OCI-M2 (cell line): Measurements from ENCODE around the gene DEFB132.
"Not testable (repeated sequence)": the region's sequence is repeated elsewhere in the genome, so short reads cannot be mapped to it uniquely, and the experiment has no call there.

Source experiments
- DNase-seq: peaks from one replicate; lab custom pipeline; 2025; ENCODE audit not compliant: unreplicated experiment; lab: John Stamatoyannopoulos, UW

Gene DEFB132

GRCh38 chr20:257419-257818 lies at the start of gene DEFB132:
DEFB132 (plus strand) TSS chr20:257724; CDS start chr20:257779, 55 bp downstream.
- no peak for DNase-seq

- no peak for DNase-seq
These were observed 48.5 kb upstream of the DEFB132 start for GRCh38 chr20:208942-209566.

- no peak for DNase-seq
These were observed 46.6 kb upstream of the DEFB132 start for GRCh38 chr20:210809-211502.

DNA sequence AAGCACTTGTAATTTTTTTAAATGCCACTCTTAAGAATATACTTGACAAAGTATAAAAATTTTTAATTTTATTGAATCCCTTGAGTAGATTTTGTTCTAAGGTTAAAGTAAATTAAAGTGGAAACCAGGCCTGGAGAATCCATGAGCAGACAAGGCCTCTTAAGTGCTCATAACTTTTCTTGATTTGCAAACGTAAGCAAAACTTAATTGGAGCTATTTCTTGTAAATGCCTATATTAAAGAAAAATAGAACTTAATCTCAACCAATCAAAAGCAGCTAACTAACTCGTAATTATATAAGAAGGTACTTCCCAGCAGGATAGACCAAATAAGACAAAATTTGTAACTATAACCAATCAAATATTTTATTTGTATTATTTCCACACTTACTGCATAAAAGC lies 43.1 kb upstream of the DEFB132 start:
- no peak for DNase-seq

DNA sequence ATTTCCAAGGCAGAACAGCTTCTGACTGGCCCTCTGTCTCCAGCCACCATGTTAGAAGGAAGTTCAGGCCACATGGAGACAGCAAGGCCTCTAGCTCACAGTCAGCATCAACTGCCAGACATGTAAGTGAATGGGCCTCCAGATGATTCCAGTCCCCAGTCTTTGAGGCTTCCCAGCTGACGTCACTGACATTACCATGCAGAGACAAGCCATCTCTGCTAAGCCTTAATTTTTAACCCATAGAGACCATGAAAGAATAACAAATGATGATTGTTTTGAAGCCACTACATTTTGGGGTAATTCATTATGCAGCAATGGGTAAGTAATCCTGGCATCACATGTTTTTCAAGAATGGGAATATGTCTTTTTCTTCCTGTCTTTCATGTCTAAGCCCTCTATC lies 41.7 kb upstream of the DEFB132 start:
- no peak for DNase-seq

DNA sequence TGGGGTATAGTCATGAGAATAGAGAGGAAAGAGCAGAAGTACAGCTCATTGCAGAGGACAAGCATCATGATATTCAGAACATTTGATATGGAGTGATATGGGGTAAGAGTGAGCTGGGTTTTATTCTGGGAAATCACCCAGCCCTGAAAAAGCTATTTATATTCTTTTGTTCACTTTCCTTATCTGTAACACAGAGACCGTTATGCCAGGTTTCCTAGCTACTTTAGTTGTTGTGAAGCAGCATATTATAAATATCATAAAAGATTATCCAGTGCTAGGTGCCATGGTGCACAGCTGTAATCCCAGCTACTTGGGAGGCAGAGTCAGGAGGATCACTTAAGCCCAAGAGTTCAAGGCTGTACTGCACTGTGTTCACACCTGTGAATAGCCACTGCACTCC lies 40.3 kb upstream of the DEFB132 start:
- DNase-seq = no peak

DNA sequence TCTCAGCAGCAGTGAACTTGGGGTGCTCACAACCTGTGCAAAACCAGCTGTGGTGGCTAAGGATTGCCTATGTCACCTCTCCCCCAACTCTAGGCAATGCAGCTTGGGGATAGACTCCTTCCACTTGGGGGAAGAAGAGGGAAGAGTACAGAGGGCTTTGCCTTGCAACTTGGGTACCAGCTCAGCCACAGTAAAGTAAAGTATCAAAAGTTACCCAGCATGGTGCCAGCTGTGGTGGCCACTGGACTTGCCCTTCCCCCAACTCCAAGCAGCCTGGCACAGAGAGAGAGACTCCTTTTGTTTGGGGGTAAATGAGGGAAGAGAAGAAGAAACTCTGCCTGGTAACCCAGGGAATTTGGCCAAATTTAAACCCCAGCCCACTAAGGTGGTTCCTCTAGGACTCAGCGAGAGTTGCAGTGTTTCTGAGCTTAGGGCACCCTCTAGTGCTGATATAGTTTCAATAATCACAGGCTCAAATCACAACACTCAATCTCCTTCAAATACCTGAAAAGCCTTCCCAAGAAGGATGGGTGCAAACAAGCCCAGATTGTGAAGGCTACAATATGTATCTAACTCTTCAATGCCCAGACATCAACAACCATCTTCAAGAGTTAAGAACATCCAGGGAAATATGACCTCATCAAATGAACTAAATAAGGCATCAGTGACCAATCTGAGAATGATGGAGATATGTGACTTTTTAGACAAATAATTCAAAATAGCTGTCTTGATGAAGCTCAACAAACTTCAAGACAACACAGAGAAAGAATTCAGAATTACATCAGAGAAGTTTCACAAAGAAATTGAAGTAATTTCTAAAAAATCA lies 38.0 kb upstream of the DEFB132 start:
- no peak for DNase-seq

DNA sequence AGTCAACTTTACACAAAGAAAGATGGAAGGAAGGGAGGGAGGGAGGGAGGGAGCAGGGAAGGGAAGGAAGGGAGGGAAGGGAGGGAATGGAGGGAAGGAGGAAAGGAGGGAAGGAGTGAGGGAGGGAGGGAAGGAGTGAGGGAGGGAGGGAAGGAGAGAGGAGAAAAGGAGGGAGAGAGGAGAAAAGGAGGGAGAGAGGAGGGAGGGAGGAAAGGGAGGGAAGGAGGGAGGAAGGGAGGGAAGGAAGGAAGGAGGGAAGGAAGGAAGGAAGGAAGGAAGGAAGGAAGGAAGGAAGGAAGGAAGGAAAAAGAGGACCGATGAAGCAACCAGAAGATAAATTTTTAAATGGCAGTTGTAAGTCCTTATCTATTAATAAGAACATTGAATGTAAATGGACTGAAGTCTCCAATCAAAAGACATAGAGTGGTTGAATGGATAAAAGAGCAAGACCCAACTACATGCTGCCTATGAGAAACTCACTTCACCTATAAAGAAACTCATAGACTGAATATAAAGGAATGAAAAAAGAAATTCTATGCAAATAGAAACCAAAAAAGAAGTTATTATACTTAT lies 36.2 kb upstream of the DEFB132 start:
- DNase-seq = no peak

DNA sequence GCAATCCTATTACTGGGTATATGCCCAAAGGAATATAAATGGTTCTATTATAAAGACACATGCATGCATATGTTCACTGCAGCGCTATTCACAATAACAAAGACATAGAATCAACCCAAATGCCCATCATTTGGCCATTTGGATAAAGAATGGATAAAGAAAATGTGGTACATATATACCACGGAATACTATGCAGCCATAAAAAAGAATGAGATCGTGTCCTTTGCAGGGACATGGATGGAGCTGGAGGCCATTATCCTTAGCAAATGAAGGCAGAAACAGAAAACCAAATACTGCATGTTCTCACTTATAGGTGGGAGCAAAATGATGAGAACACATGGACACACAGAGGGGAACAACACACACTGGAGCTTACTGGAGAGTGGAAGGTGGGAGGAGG lies 31.6 kb upstream of the DEFB132 start:
- not testable (repeated sequence) for DNase-seq

- DNase-seq = no peak
These were observed 30.6 kb upstream of the DEFB132 start, which contains the start of gene DEFB129 for GRCh38 chr20:226958-227357. DEFB129 (plus strand) TSS chr20:227258; CDS start chr20:227289, 31 bp downstream.

GRCh38 chr20:227439-228105 lies 30.0 kb upstream of the DEFB132 start:
- no peak for DNase-seq

DNA sequence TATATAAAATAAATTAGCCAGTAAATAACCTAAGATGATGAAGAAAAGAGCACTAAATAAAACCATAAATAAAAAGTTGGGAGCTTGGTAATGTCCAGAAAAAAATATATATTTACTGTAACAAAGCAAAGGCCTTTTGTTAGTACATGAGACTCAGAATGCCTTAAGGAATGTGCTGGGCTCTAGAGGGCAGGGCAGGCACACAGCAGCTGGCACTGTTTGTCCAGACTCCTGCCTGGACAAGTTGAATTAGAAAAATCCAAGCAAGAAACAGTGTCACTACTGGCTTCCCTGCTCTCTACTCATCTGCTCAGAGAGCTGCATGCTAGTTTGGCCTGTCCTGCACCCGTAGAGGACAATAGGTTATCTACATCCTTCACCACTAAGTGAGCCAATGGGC lies 21.6 kb upstream of the DEFB132 start:
- no peak for DNase-seq

GRCh38 chr20:237489-237888 lies 20.0 kb upstream of the DEFB132 start:
- no peak for DNase-seq

- no peak for DNase-seq
These were observed 19.6 kb upstream of the DEFB132 start for GRCh38 chr20:237929-238328.

DNA sequence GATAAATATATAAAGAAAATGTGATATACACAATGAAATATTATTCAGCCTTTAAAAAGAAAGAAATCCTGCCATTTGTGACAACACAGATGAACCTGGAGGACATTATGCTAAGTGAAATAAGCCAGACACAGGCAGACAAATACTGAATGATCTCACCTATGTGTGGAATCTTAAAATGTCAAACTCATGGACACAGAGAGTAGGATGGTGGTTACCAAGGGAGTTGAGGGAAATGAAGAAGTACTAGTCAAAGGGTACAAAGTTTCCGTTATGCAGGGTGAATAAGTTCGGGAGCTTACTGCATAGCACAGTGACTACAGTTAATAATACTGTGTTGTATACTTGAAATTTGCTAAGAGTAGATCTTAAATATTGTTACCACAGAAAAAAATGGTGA lies 14.6 kb upstream of the DEFB132 start:
- DNase-seq = no peak

DNA sequence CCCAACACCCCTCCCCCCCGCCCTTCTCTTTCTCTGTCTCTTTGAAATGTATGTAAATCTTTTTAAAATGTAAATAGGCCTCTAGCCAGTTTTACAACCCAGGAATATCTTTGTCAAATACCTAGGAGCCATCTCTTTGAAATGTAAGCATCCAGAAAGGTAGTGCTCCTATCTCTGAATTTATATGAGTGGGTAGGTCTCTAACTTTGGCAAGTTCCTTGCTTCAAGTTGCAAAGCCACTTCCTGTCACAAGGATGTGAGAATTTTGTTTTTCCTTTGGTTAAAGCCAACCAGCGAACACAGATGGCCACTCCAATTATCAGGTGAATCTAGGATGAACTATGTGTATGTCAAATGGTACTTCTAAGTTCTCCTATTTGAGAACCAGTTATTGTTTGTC lies 6.2 kb upstream of the DEFB132 start:
- no peak for DNase-seq

GRCh38 chr20:252801-253200 lies 4.7 kb upstream of the DEFB132 start:
- no peak for DNase-seq

DNA sequence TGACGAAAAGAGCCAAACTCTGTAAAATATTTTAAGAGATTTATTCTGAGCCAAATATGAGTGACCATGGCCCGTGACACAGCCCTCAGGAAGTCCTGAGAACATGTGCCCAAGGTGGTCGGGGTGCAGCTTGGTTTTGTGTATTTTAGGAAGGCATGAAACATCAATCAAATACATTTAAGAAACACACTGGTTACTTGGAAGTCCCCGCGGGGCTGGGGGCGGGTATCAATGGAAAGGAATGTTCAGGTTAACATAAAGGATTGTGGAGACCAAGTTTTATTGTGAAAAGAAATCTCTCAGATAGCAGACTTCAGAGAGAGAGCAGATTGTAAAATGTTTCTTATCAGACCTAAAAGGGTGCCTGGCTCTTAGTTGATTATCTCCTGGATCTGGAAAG lies 4.1 kb upstream of the DEFB132 start:
- DNase-seq = not testable (repeated sequence)

DNA sequence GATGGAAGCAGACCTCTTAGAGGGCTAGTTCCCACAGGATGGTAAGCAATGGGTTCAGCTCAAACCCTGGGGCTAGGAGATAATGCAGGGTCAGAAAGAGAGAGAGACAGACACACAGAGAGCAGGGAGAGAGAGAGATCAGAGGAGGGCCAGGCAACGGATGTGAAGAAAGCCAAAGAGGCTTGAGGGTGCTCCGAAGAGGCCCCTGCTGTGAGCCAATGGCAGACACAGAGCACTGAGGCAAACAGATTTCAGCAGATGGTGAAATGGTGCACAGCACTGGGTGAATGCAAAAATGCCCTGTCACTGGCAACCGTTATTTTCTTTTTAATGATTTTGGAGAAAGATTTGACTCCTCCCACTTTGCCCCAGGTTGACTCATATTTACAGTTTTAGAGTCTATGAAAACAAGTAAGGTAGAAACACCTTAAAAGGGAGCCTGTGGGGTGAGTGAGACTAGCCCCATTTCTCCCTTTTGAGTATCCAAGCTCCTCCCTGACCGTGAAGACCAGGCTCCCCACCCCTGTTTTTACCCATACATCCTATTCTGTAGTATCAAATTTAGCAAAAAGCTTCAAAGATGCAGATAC lies 840 bp downstream of the DEFB132 start:
- DNase-seq = no peak

DNA sequence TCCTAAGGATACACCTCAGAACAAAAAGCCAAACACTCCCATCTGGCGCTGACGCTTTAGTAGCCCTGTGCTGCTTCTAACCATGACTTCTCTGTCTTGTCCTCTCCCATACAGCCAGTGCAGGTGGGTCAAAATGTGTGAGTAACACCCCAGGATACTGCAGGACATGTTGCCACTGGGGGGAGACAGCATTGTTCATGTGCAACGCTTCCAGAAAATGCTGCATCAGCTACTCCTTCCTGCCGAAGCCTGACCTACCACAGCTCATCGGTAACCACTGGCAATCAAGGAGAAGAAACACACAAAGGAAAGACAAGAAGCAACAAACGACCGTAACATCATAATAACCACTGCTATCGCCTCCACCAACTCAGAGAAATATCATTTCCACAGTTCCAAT lies 1.4 kb downstream of the DEFB132 start:
- no peak for DNase-seq

GRCh38 chr20:259981-260380 lies 2.5 kb downstream of the DEFB132 start:
- no peak for DNase-seq
